K562 (cell line): Measurements from ENCODE around the gene SNX17. TPM values are rescaled to one million over a fixed set of nuclear protein-coding genes. Genes with fewer than 3 reads are reported as not detected.
A peak's percentile ranks its signal among the peaks of the same experiment; 100 is the strongest.

Experiments used
- ATAC-seq: fragments of 200-7000 bp; cut with Tn5 transposase; 3 replicates; pipeline ENCODE4 v1.9.1; 2020; ENCODE audit warnings: moderate library complexity
- BruUV-seq: library from RNA; stranded (reverse); fragments of 400-500 nt; replicated peaks from 2 replicates; lab custom pipeline; 2021; lab: Mats Ljungman, UMichigan
- CTCF ChIA-PET: fragments of 300-600 bp; formaldehyde crosslinking; extraction: SDS; loops from one replicate; lab custom pipeline; 2021; ENCODE audit warnings: low intra/inter-chr PET ratio; lab: Yijun Ruan, JAX
- POLR2A ChIA-PET: fragments of 300-600, 350-650 bp; sonication (Branson Sonifier 250); formaldehyde crosslinking; extraction: SDS; loops from one replicate; lab custom pipeline; 2021; ENCODE audit warnings: antibody characterized with exemption, inconsistent platforms; lab: Yijun Ruan, JAX
- DNase-seq, 4 experiments: peaks; one replicate each; pipeline versions ENCODE4 v3.0.0 to v3.0.0-alpha.2; 2011 to 2018; ENCODE audit warnings: low spot score in 3 of 4, mixed read lengths in 3 of 4; ENCODE audit errors: extremely low read depth in 1 of 4
- FAIRE-seq: peaks from 2 replicates; lab custom pipeline; 2011; peaks lifted over from hg19 to GRCh38; lab: Jason Lieb, UNC
- H2AFZ ChIP-seq: 2 replicates; pipeline ENCODE4 v1.6.0; 2011; ENCODE audit warnings: low read depth, low read length, control low read depth, inconsistent platforms
- H3K27ac ChIP-seq: fragments of 200-600 bp; 3 replicates; pipeline ENCODE4 v1.8.0; 2011; ENCODE audit warnings: low read depth, mild to moderate bottlenecking, control low read depth, inconsistent platforms, low read length, moderate library complexity, mixed read lengths; ENCODE audit errors: extremely low read depth
- H3K27me3 ChIP-seq, 2 experiments: fragments of 300-600 bp in 1 of 2; 2 replicates in 1 of 2; 3 replicates in 1 of 2; pipeline versions ENCODE4 v1.6.0 to v1.8.0; 2011; ENCODE audit warnings: inconsistent platforms in 2 of 2, low read length in 2 of 2, mild to moderate bottlenecking in 1 of 2, mixed read lengths in 1 of 2, moderate library complexity in 1 of 2; ENCODE audit not compliant: control insufficient read depth in 2 of 2, insufficient read depth in 2 of 2
- H3K36me3 ChIP-seq: fragments of 300-600 bp; 3 replicates; pipeline ENCODE4 v1.8.0; 2011; ENCODE audit warnings: mild to moderate bottlenecking, low read length, inconsistent platforms; ENCODE audit not compliant: control insufficient read depth, insufficient read depth
- H3K4me1 ChIP-seq, 2 experiments: fragments of 200-600 bp in 1 of 2; replicated peaks in 1 of 2; 2 replicates in 1 of 2; 3 replicates in 1 of 2; pipeline versions ENCODE4 v1.5.1 to v1.8.0; 2011; ENCODE audit warnings: inconsistent platforms in 2 of 2, low read length in 2 of 2, mild to moderate bottlenecking in 1 of 2, mixed read lengths in 1 of 2, moderate library complexity in 1 of 2; ENCODE audit not compliant: control insufficient read depth in 2 of 2, insufficient read depth in 2 of 2
- H3K4me2 ChIP-seq: 2 replicates; pipeline ENCODE4 v1.6.1; 2011; ENCODE audit warnings: low read length, control low read depth, inconsistent platforms, mixed read lengths; ENCODE audit not compliant: insufficient read depth
- H3K4me3 ChIP-seq: fragments of 200-600 bp; sonication (generic), shearing (Covaris generic); 2 replicates; pipeline ENCODE4 v1.5.1; 2016; ENCODE audit warnings: control low read depth, inconsistent platforms
- H3K79me2 ChIP-seq: fragments of 200-600 bp; 3 replicates; pipeline ENCODE4 v1.8.0; 2011; ENCODE audit warnings: low read length, inconsistent platforms; ENCODE audit not compliant: control insufficient read depth, insufficient read depth
- H3K9ac ChIP-seq, 2 experiments: 2 replicates each; pipeline versions ENCODE4 v1.6.0 to v1.6.1; 2011; ENCODE audit warnings: low read depth in 2 of 2, low read length in 2 of 2, control low read depth in 1 of 2, inconsistent platforms in 1 of 2, mild to moderate bottlenecking in 1 of 2, mixed read lengths in 1 of 2; ENCODE audit not compliant: insufficient read depth in 1 of 2
- H3K9me1 ChIP-seq: one replicate; pipeline ENCODE4 v1.6.0; 2011; ENCODE audit warnings: inconsistent platforms, mild to moderate bottlenecking, low read length, moderate library complexity; ENCODE audit not compliant: control insufficient read depth, insufficient read depth
- H3K9me3 ChIP-seq: replicated peaks from 2 replicates; pipeline ENCODE4 v1.5.1; 2011; ENCODE audit warnings: low read depth, low read length, inconsistent platforms; ENCODE audit not compliant: control insufficient read depth, insufficient read depth
- H4K20me1 ChIP-seq: replicated peaks from 2 replicates; pipeline ENCODE4 v1.6.1; 2011; ENCODE audit warnings: low read length, inconsistent platforms, mixed read lengths; ENCODE audit not compliant: control insufficient read depth, insufficient read depth
- HCFC1 ChIP-seq: IDR thresholded peaks from 2 replicates; pipeline ENCODE4 v1.6.1; 2012; ENCODE audit warnings: low read depth, low read length, improper control_type of control experiment
- NR3C1 ChIP-seq: sonication (generic); formaldehyde crosslinking; IDR thresholded peaks from 2 replicates; pipeline ENCODE4 v1.8.1; 2022; ENCODE audit warnings: missing genetic modification reagents
- POU5F1 ChIP-seq: fragments of 150-350 bp; IDR thresholded peaks from 2 replicates; pipeline ENCODE4 v1.6.1; 2014; ENCODE audit warnings: borderline replicate concordance, low read length, low read depth, mild to moderate bottlenecking; ENCODE audit not compliant: partially characterized antibody
- RBM17 ChIP-seq: fragments of 200-400 bp; formaldehyde crosslinking; IDR thresholded peaks from 2 replicates; pipeline ENCODE4 v1.6.1; 2017; ENCODE audit warnings: low read depth, mild to moderate bottlenecking, low read length, borderline replicate concordance
- SRSF1 ChIP-seq: fragments of 200-400 bp; formaldehyde crosslinking; IDR thresholded peaks from 2 replicates; pipeline ENCODE4 v1.6.1; 2017; ENCODE audit warnings: mild to moderate bottlenecking, low read depth, low read length, moderate library complexity
- XRCC5 ChIP-seq: fragments of 200-400 bp; formaldehyde crosslinking; IDR thresholded peaks from 2 replicates; pipeline ENCODE4 v1.6.1; 2017; ENCODE audit warnings: low read depth, mild to moderate bottlenecking, low read length
- ZNF431 ChIP-seq: sonication (generic); formaldehyde crosslinking; IDR thresholded peaks from 2 replicates; pipeline ENCODE4 v1.8.0; 2022; ENCODE audit warnings: mild to moderate bottlenecking, missing genetic modification reagents
- WGBS: fragments of 100-300 bp; shearing (Covaris generic); methylation state at CpG from one replicate; pipeline ENCODE4 v1.1.6; 2016; ENCODE audit warnings: low coverage, mixed read lengths; ENCODE audit not compliant: insufficient coverage; ENCODE audit errors: missing lambda C conversion rate; 5-methylcytosine and 5-hydroxymethylcytosine counted together
- in situ Hi-C: fragments of 300-500 bp; cut with MboI; formaldehyde crosslinking; loops from 4 replicates; pipeline ENCODE4 v1.15.0; 2018; ENCODE audit warnings: inconsistent platforms, mixed read lengths
- intact Hi-C: fragments of 100-400 bp; cut with micrococcal nuclease; formaldehyde crosslinking; loops from 2 replicates; pipeline ENCODE4 v1.14.2; 2022
- polyA plus RNA-seq, 8 experiments: library from polyadenylated mRNA; depleted of rRNA in 4 of 8; stranded (reverse) in 5 of 8; unstranded in 3 of 8; fragments of >200 nt; fragmentation: Nextera tagmentation in 2 of 8; fragmentation: Illumina TruSeq in 1 of 8; extraction: Ambion mirVana in 2 of 8; extraction: Trizol in 1 of 8; gene quantifications; 2 replicates each; pipeline versions ENCODE4 v1.2.1 to v1.2.3, GENCODE V29; 2011 to 2014; ENCODE audit warnings: inconsistent platforms in 1 of 8, missing spikeins in 1 of 8
- total RNA-seq, 7 experiments: library from RNA; depleted of rRNA in 6 of 7; stranded (reverse); fragments of >200 nt in 6 of 7; fragmentation: Illumina TruSeq in 2 of 7; extraction: Trizol in 2 of 7; gene quantifications; 2 replicates each; pipeline versions ENCODE4 v1.2.1 to v1.2.3, GENCODE V29; 2011 to 2021; ENCODE audit warnings: low replicate concordance in 1 of 7
- TF ChIP-seq, protein P1 (sequence below): fragments of 200-400 bp; formaldehyde crosslinking; IDR thresholded peaks from 2 replicates; pipeline ENCODE4 v1.6.1; 2017; ENCODE audit warnings: mild to moderate bottlenecking, low read depth, low read length, moderate library complexity
- TF ChIP-seq, protein P2 (sequence below): fragments of 150-350 bp; IDR thresholded peaks from 2 replicates; pipeline ENCODE4 v1.6.1; 2014; ENCODE audit warnings: low read depth, mild to moderate bottlenecking, low read length, borderline replicate concordance
- TF ChIP-seq, protein P3 (sequence below): fragments of 450-650 bp; IDR thresholded peaks from 2 replicates; pipeline ENCODE4 v1.6.1; 2016; ENCODE audit warnings: low read depth, mild to moderate bottlenecking, moderate library complexity
- TF ChIP-seq, protein P4 (sequence below), 2 experiments: fragments of 200-800 bp in 1 of 2; sonication (Bioruptor generic) in 1 of 2; sonication (generic) in 1 of 2; formaldehyde crosslinking in 1 of 2; IDR thresholded peaks in 1 of 2; conservative IDR thresholded peaks in 1 of 2; 2 replicates each; pipeline versions ENCODE4 v1.5.0 to v1.6.1; 2016 to 2020; ENCODE audit warnings: missing compliant biosample characterization in 1 of 2, missing genetic modification characterization in 1 of 2, missing genetic modification reagents in 1 of 2

SNX17 gene
- total and polyA plus RNA-seq, 9 of the 15 experiments (the other 6 are each of a cell fraction or from before 2014, with no cell fraction given) = 3.0 to 75.7 (median 54.6) TPM

DNA sequence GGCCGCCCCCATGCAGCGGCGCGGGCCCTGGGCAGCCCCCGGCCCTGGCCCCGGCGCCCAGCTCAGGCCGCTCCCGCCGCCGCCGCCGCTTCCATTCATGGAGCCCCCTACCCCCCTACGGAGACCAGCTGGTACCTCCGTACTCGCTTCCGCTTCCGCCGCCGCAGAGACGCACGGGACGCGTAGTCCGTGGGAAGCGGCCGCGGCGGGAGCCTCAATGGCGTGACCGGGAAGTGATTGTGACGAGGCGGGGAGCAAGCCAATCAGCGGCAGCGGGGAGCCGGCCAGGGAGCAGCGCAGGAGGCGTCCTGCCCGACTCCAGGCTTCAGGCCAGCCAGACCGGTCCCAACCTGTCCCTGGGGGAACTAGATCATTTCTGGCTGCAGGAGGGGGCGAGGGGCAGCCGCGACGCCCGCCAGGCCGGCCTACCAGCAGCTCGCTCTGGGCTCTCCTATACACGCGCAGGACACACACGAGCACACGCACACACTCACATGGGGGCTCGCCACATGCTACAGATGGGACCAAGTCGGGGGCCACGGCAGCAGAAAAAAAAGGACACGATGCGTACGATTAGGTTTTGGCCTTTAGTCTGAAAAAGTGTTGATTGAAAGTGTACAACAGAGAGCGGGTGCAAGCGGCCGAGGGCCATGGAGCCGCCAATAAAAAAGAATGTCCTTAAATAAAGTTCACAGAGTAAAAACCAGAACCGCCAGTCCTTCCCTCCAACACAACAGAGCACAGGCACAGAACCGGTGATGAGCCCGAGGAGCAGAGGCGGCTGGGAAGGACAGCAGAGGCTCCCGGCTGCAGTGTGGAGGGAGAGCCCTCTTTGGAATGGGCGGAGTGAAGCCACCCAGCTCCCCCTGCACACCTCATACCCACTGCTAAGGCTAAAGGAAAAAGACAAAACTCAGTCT is 10.5 kb downstream of the SNX17 start, which contains the start of gene ZNF513:
TSS of gene ZNF513 (minus strand) at position 109 of the 920 bp plus-strand sequence. CDS start 208 bp downstream, outside the sequence.
- Histone ChIP-seq H3K4me1 (peaks cover 7 to 38% of the 10 kb centered on the region in 2 experiments), H3K79me2 (peaks cover 16% of the 10 kb centered on the region; the same call in 2 of the 3 replicates), H2AFZ (peak within 1 kb of the TSS; percentile 81), H3K27me3 (no peaks in the 10 kb centered on the region), H3K9ac (peak within 1 kb of the TSS; percentile 83 to 94), H3K4me2 (peak within 1 kb of the TSS; percentile 95), H3K27ac (peak within 1 kb of the TSS; percentile 92), H3K9me1 (no peaks in the 10 kb centered on the region), H3K9me3 (no peaks in the 10 kb centered on the region), H4K20me1 (no peaks in the 10 kb centered on the region), H3K36me3 (peaks cover 81% of the 10 kb centered on the region), H3K4me3 (peak within 1 kb of the TSS; percentile 84)
- in situ Hi-C loops (no loop called here), intact Hi-C loops (no loop called here)
- FAIRE-seq (peak; percentile 96), ATAC-seq (peak; percentile 94), DNase-seq (peak; percentile 90 to 97 (median 92))
- ChIA-PET POLR2A (interaction anchor here (0.6 to 4.3 kb wide), 10 partner anchors 8 to 299 kb away, joined by 3 to 41 read pairs (median 4); partner anchors contain the start of genes EIF2B4, GTF3C2, PPM1G and SNX17), CTCF (no interaction called here)
- 14% methylated on average over 65 of the region's 67 CpGs for WGBS
- BruUV-seq = no TSS peak
- 0 out of 2 replicates have a peak, but pooled peaks have one; percentile 46 for TF ChIP-seq ZNF431 (CRISPR knock-in tag)
- TF ChIP-seq HCFC1 = peak; percentile 94
- no peak for TF ChIP-seq NR3C1
- TF ChIP-seq, protein P1, sequence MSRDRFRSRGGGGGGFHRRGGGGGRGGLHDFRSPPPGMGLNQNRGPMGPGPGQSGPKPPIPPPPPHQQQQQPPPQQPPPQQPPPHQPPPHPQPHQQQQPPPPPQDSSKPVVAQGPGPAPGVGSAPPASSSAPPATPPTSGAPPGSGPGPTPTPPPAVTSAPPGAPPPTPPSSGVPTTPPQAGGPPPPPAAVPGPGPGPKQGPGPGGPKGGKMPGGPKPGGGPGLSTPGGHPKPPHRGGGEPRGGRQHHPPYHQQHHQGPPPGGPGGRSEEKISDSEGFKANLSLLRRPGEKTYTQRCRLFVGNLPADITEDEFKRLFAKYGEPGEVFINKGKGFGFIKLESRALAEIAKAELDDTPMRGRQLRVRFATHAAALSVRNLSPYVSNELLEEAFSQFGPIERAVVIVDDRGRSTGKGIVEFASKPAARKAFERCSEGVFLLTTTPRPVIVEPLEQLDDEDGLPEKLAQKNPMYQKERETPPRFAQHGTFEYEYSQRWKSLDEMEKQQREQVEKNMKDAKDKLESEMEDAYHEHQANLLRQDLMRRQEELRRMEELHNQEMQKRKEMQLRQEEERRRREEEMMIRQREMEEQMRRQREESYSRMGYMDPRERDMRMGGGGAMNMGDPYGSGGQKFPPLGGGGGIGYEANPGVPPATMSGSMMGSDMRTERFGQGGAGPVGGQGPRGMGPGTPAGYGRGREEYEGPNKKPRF = no peak
- no peak for TF ChIP-seq RBM17
- TF ChIP-seq, protein P2, sequence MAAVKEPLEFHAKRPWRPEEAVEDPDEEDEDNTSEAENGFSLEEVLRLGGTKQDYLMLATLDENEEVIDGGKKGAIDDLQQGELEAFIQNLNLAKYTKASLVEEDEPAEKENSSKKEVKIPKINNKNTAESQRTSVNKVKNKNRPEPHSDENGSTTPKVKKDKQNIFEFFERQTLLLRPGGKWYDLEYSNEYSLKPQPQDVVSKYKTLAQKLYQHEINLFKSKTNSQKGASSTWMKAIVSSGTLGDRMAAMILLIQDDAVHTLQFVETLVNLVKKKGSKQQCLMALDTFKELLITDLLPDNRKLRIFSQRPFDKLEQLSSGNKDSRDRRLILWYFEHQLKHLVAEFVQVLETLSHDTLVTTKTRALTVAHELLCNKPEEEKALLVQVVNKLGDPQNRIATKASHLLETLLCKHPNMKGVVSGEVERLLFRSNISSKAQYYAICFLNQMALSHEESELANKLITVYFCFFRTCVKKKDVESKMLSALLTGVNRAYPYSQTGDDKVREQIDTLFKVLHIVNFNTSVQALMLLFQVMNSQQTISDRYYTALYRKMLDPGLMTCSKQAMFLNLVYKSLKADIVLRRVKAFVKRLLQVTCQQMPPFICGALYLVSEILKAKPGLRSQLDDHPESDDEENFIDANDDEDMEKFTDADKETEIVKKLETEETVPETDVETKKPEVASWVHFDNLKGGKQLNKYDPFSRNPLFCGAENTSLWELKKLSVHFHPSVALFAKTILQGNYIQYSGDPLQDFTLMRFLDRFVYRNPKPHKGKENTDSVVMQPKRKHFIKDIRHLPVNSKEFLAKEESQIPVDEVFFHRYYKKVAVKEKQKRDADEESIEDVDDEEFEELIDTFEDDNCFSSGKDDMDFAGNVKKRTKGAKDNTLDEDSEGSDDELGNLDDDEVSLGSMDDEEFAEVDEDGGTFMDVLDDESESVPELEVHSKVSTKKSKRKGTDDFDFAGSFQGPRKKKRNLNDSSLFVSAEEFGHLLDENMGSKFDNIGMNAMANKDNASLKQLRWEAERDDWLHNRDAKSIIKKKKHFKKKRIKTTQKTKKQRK = no peak
- TF ChIP-seq, protein P3, sequence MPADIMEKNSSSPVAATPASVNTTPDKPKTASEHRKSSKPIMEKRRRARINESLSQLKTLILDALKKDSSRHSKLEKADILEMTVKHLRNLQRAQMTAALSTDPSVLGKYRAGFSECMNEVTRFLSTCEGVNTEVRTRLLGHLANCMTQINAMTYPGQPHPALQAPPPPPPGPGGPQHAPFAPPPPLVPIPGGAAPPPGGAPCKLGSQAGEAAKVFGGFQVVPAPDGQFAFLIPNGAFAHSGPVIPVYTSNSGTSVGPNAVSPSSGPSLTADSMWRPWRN = no peak
- no peak for TF ChIP-seq SRSF1
- TF ChIP-seq POU5F1 = no peak
- TF ChIP-seq XRCC5 = no peak
- TF ChIP-seq, protein P4, sequence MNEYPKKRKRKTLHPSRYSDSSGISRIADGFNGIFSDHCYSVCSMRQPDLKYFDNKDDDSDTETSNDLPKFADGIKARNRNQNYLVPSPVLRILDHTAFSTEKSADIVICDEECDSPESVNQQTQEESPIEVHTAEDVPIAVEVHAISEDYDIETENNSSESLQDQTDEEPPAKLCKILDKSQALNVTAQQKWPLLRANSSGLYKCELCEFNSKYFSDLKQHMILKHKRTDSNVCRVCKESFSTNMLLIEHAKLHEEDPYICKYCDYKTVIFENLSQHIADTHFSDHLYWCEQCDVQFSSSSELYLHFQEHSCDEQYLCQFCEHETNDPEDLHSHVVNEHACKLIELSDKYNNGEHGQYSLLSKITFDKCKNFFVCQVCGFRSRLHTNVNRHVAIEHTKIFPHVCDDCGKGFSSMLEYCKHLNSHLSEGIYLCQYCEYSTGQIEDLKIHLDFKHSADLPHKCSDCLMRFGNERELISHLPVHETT (CRISPR knock-in tag; conservative IDR thresholded peaks at IDR 0.05 in 1 of 2, IDR thresholded peaks at IDR 0.05 in 1 of 2) = peak in 1 of 2 experiments; percentile 89; a peak in 2 of 4 replicates
